SK-N-SH treated with all-trans-retinoic acid at 6 μM for 48 hours (cell line): ENCODE results near the gene ADGRV1.

ENCODE experiments used
- ARNTL ChIP-seq: fragments of 450-650 bp; formaldehyde crosslinking; IDR thresholded peaks from 2 replicates; pipeline ENCODE4 v1.5.0; 2020; ENCODE audit warnings: low read depth, mild to moderate bottlenecking, moderate library complexity, borderline replicate concordance
- ISL1 ChIP-seq: fragments of 250-450 bp; sonication (Bioruptor Pico); IDR thresholded peaks from 2 replicates; pipeline ENCODE4 v2.1.2; 2022; ENCODE audit warnings: mild to moderate bottlenecking, moderate library complexity
- POU6F1 ChIP-seq: fragments of 250-450 bp; sonication (Bioruptor Pico); IDR thresholded peaks from 2 replicates; pipeline ENCODE4 v1.8.0; 2021; ENCODE audit warnings: low read depth, mild to moderate bottlenecking, moderate library complexity, borderline replicate concordance
- SNAI2 ChIP-seq: fragments of 250-450 bp; sonication (Bioruptor Pico); IDR thresholded peaks from 2 replicates; pipeline ENCODE4 v1.5.0; 2020; ENCODE audit warnings: mild to moderate bottlenecking, moderate library complexity
- ZC3H10 ChIP-seq: fragments of 250-450 bp; sonication (Bioruptor Pico); IDR thresholded peaks from 2 replicates; pipeline ENCODE4 v1.5.1; 2021; ENCODE audit warnings: mild to moderate bottlenecking, moderate library complexity
- ZFP30 ChIP-seq: fragments of 450-650 bp; formaldehyde crosslinking; IDR thresholded peaks from 2 replicates; pipeline ENCODE4 v1.5.0; 2022; ENCODE audit warnings: mild to moderate bottlenecking, moderate library complexity
- TF ChIP-seq, protein P1 (sequence below): fragments of 250-450 bp; sonication (Bioruptor Pico); IDR thresholded peaks from 2 replicates; pipeline ENCODE4 v1.5.0; 2020; ENCODE audit warnings: mild to moderate bottlenecking, moderate library complexity
- TF ChIP-seq, protein P2 (sequence below): fragments of 250-450 bp; sonication (Bioruptor Pico); IDR thresholded peaks from 2 replicates; pipeline ENCODE4 v1.8.0; 2020; ENCODE audit warnings: mild to moderate bottlenecking, moderate library complexity, borderline replicate concordance

- no peak for TF ChIP-seq ZFP30 (CRISPR knock-in tag)
- TF ChIP-seq ARNTL (CRISPR knock-in tag): no peak
- TF ChIP-seq POU6F1 (CRISPR knock-in tag): no peak
- TF ChIP-seq, protein P1, sequence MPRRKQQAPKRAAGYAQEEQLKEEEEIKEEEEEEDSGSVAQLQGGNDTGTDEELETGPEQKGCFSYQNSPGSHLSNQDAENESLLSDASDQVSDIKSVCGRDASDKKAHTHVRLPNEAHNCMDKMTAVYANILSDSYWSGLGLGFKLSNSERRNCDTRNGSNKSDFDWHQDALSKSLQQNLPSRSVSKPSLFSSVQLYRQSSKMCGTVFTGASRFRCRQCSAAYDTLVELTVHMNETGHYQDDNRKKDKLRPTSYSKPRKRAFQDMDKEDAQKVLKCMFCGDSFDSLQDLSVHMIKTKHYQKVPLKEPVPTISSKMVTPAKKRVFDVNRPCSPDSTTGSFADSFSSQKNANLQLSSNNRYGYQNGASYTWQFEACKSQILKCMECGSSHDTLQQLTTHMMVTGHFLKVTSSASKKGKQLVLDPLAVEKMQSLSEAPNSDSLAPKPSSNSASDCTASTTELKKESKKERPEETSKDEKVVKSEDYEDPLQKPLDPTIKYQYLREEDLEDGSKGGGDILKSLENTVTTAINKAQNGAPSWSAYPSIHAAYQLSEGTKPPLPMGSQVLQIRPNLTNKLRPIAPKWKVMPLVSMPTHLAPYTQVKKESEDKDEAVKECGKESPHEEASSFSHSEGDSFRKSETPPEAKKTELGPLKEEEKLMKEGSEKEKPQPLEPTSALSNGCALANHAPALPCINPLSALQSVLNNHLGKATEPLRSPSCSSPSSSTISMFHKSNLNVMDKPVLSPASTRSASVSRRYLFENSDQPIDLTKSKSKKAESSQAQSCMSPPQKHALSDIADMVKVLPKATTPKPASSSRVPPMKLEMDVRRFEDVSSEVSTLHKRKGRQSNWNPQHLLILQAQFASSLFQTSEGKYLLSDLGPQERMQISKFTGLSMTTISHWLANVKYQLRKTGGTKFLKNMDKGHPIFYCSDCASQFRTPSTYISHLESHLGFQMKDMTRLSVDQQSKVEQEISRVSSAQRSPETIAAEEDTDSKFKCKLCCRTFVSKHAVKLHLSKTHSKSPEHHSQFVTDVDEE: no peak
- TF ChIP-seq, protein P2, sequence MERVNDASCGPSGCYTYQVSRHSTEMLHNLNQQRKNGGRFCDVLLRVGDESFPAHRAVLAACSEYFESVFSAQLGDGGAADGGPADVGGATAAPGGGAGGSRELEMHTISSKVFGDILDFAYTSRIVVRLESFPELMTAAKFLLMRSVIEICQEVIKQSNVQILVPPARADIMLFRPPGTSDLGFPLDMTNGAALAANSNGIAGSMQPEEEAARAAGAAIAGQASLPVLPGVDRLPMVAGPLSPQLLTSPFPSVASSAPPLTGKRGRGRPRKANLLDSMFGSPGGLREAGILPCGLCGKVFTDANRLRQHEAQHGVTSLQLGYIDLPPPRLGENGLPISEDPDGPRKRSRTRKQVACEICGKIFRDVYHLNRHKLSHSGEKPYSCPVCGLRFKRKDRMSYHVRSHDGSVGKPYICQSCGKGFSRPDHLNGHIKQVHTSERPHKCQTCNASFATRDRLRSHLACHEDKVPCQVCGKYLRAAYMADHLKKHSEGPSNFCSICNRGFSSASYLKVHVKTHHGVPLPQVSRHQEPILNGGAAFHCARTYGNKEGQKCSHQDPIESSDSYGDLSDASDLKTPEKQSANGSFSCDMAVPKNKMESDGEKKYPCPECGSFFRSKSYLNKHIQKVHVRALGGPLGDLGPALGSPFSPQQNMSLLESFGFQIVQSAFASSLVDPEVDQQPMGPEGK (CRISPR knock-in tag): no peak
- TF ChIP-seq ZC3H10 (CRISPR knock-in tag): no peak
- no peak for TF ChIP-seq SNAI2 (CRISPR knock-in tag)
- TF ChIP-seq ISL1: no peak
Observed at GRCh38 chr5:90554358-90555006, 4.1 kb upstream of the ADGRV1 start.
